ENCODE data around the gene CDADC1. TPM values are rescaled to one million over a fixed set of nuclear protein-coding genes. Genes with fewer than 3 reads are reported as not detected.

Gene CDADC1
- total RNA-seq, 4 donors from 2014 or later = 9.0 to 19.5 (median 14.1) TPM

GRCh38 chr13:49213997-49214916, 33.5 kb upstream of the CDADC1 start:
- Histone ChIP-seq H3K27ac (peak overlapping the region in 1 of 4 donors; percentile 23), H3K27me3 (peaks cover 0 to 14% of the 10 kb centered on the region in 2 donors), H3K9me3 (no peaks in the 10 kb centered on the region), H3K4me1 (peaks cover 0 to 20% (median 4%) of the 10 kb centered on the region in 4 donors), H3K4me3 (no peak overlapping the region), H3K36me3 (peaks cover 0 to 22% (median 0%) of the 10 kb centered on the region in 3 donors)
- DNase-seq (ENCODE audit: low spot score in 2 of 2) = no peak
- WGBS, 2 donors = 50 to 62% methylated on average over 6 of the region's 6 CpGs
- TF ChIP-seq POLR2A (IDR thresholded peaks at IDR 0.05) (no peak), CTCF (IDR thresholded peaks at IDR 0.05) (no peak), EP300 (IDR thresholded peaks at IDR 0.05) (no peak)

- peaks cover 0 to 17% (median 0%) of the 10 kb centered on the region in 3 donors for H3K36me3 ChIP-seq
- H3K27me3 ChIP-seq = peaks cover 0 to 21% of the 10 kb centered on the region in 2 donors
- no peak overlapping the region for H3K4me3 ChIP-seq
- H3K4me1 ChIP-seq = peaks cover 0 to 26% (median 4%) of the 10 kb centered on the region in 4 donors
- peak overlapping the region in 1 of 4 donors; percentile 23 for H3K27ac ChIP-seq
- H3K9me3 ChIP-seq = no peaks in the 10 kb centered on the region
- TF ChIP-seq POLR2A (IDR thresholded peaks at IDR 0.05) (no peak), EP300 (IDR thresholded peaks at IDR 0.05) (peak in 1 of 2 donors; percentile 36)
- DNase-seq (ENCODE audit: low spot score in 2 of 2) = peak in 1 of 2 donors; percentile 18
- 42 to 50% methylated on average over 6 of the region's 6 CpGs for WGBS, 2 donors
Measured at GRCh38 chr13:49214917-49215376, 32.8 kb upstream of the CDADC1 start.

- no peak for DNase-seq (ENCODE audit: low spot score in 2 of 2)
- H3K4me1 ChIP-seq = peaks cover 0 to 39% (median 14%) of the 10 kb centered on the region in 4 donors
- no peaks in the 10 kb centered on the region for H3K9me3 ChIP-seq
- TF ChIP-seq EP300 (IDR thresholded peaks at IDR 0.05) (no peak), CTCF (IDR thresholded peaks at IDR 0.05) (no peak), POLR2A (IDR thresholded peaks at IDR 0.05) (no peak)
- no peak overlapping the region for H3K27ac ChIP-seq
- H3K36me3 ChIP-seq = peaks cover 0 to 5% (median 0%) of the 10 kb centered on the region in 3 donors
- no peak overlapping the region for H3K4me3 ChIP-seq
- peaks cover 0 to 32% of the 10 kb centered on the region in 2 donors for H3K27me3 ChIP-seq
- WGBS, 2 donors = 83 to 91% methylated on average over 6 of the region's 6 CpGs
Measured at GRCh38 chr13:49216334-49216733, 31.4 kb upstream of the CDADC1 start.

- no peak for DNase-seq (ENCODE audit: low spot score in 2 of 2)
- WGBS, 2 donors = 29 to 46% methylated on average over 17 of the region's 17 CpGs
- no peak overlapping the region for H3K4me3 ChIP-seq
- no peaks in the 10 kb centered on the region for H3K36me3 ChIP-seq
- peaks cover 0 to 41% (median 14%) of the 10 kb centered on the region in 4 donors for H3K4me1 ChIP-seq
- H3K9me3 ChIP-seq = no peaks in the 10 kb centered on the region
- no peak overlapping the region for H3K27ac ChIP-seq
- H3K27me3 ChIP-seq = peaks cover 0 to 48% of the 10 kb centered on the region in 2 donors
- TF ChIP-seq POLR2A (IDR thresholded peaks at IDR 0.05) = no peak
- no peak for TF ChIP-seq CTCF (IDR thresholded peaks at IDR 0.05)
- no peak for TF ChIP-seq EP300 (IDR thresholded peaks at IDR 0.05)
Measured at GRCh38 chr13:49217962-49218492, 29.7 kb upstream of the CDADC1 start.

GRCh38 chr13:49218493-49219051, 29.2 kb upstream of the CDADC1 start:
- DNase-seq (ENCODE audit: low spot score in 2 of 2) = no peak
- Histone ChIP-seq H3K4me1 (peaks cover 0 to 41% (median 14%) of the 10 kb centered on the region in 4 donors), H3K4me3 (no peak overlapping the region), H3K27me3 (peaks cover 0 to 49% of the 10 kb centered on the region in 2 donors), H3K27ac (no peak overlapping the region), H3K36me3 (no peaks in the 10 kb centered on the region), H3K9me3 (no peaks in the 10 kb centered on the region)
- TF ChIP-seq CTCF (IDR thresholded peaks at IDR 0.05) = no peak
- TF ChIP-seq POLR2A (IDR thresholded peaks at IDR 0.05) = no peak
- TF ChIP-seq EP300 (IDR thresholded peaks at IDR 0.05) = no peak
- 26 to 45% methylated on average over 24 to 25 of the region's 25 CpGs for WGBS, 2 donors

Data from tibial nerve (tissue), 4 donors.